IMR-90 (cell line): ENCODE data around the gene PHACTR3. TPM values are rescaled to one million over a fixed set of nuclear protein-coding genes. Genes with fewer than 3 reads are reported as not detected.

Experiments
- ATAC-seq: fragments of 200-7000 bp; cut with Tn5 transposase; 2 replicates; pipeline ENCODE4 v1.9.1; 2020; ENCODE audit warnings: low read depth, mild to moderate bottlenecking, moderate library complexity
- BruUV-seq: library from RNA; stranded (reverse); fragments of 400-500 nt; replicated peaks from 2 replicates; lab custom pipeline; 2021; lab: Mats Ljungman, UMichigan
- CTCF ChIA-PET: fragments of 300-600 bp; formaldehyde crosslinking; extraction: SDS; loops from one replicate; lab custom pipeline; 2021; ENCODE audit warnings: antibody characterized with exemption; lab: Yijun Ruan, JAX
- POLR2A ChIA-PET: fragments of 300-600 bp; sonication (Branson Sonifier 250); formaldehyde crosslinking; loops from one replicate; lab custom pipeline; 2022; ENCODE audit warnings: antibody characterized with exemption; ENCODE audit not compliant: unreplicated experiment; lab: Charles Lee
- DNase-seq: peaks from one replicate; pipeline ENCODE4 v3.0.0; 2013
- H2AFZ ChIP-seq: replicated peaks from 2 replicates; pipeline ENCODE3; 2013; ENCODE audit warnings: low read length, mild to moderate bottlenecking; ENCODE audit not compliant: poor library complexity
- H2AK5ac ChIP-seq: 2 replicates; pipeline ENCODE4 v1.6.1; 2013; ENCODE audit warnings: low read depth, low read length, inconsistent platforms
- H2AK9ac ChIP-seq: replicated peaks from 2 replicates; pipeline ENCODE3; 2013; ENCODE audit warnings: mild to moderate bottlenecking, low read depth, low read length, moderate library complexity; ENCODE audit not compliant: poor library complexity
- H2BK120ac ChIP-seq: 2 replicates; pipeline ENCODE4 v1.6.1; 2013; ENCODE audit warnings: low read depth, low read length, inconsistent platforms
- H2BK15ac ChIP-seq: 3 replicates; pipeline ENCODE4 v1.6.1; 2013; ENCODE audit warnings: low read depth, low read length, inconsistent platforms
- H2BK20ac ChIP-seq: 2 replicates; pipeline ENCODE4 v1.6.1; 2013; ENCODE audit warnings: low read depth, mild to moderate bottlenecking, inconsistent platforms, low read length, moderate library complexity
- H2BK5ac ChIP-seq: 2 replicates; pipeline ENCODE4 v1.6.1; 2013; ENCODE audit warnings: mild to moderate bottlenecking, low read depth, low read length, inconsistent platforms; ENCODE audit not compliant: poor library complexity, severe bottlenecking
- H3K14ac ChIP-seq: replicated peaks from 2 replicates; pipeline ENCODE4 v1.6.1; 2013; ENCODE audit warnings: low read depth, low read length, inconsistent platforms
- H3K18ac ChIP-seq: 2 replicates; pipeline ENCODE4 v1.6.1; 2013; ENCODE audit warnings: low read depth, low read length, control low read depth
- H3K23ac ChIP-seq: 2 replicates; pipeline ENCODE4 v1.6.1; 2013; ENCODE audit warnings: low read depth, low read length, inconsistent platforms
- H3K27ac ChIP-seq: 2 replicates; pipeline ENCODE4 v1.5.1; 2013; ENCODE audit warnings: mild to moderate bottlenecking, control low read depth, low read length; ENCODE audit not compliant: insufficient read depth
- H3K27me3 ChIP-seq: 2 replicates; pipeline ENCODE4 v1.6.1; 2013; ENCODE audit warnings: low read length; ENCODE audit not compliant: control insufficient read depth, insufficient read depth
- H3K36me3 ChIP-seq: 2 replicates; pipeline ENCODE4 v1.6.1; 2013; ENCODE audit warnings: low read length, mixed read lengths; ENCODE audit not compliant: control insufficient read depth, insufficient read depth
- H3K4ac ChIP-seq: 2 replicates; pipeline ENCODE4 v1.6.1; 2013; ENCODE audit warnings: low read depth, low read length, inconsistent platforms
- H3K4me1 ChIP-seq: 2 replicates; pipeline ENCODE4 v1.6.1; 2013; ENCODE audit warnings: low read length, mixed read lengths; ENCODE audit not compliant: control insufficient read depth, insufficient read depth
- H3K4me2 ChIP-seq: 2 replicates; pipeline ENCODE4 v1.6.1; 2013; ENCODE audit warnings: low read depth, mild to moderate bottlenecking, control low read depth, low read length, moderate library complexity
- H3K4me3 ChIP-seq: 2 replicates; pipeline ENCODE4 v1.5.1; 2013; ENCODE audit warnings: low read depth, mild to moderate bottlenecking, control low read depth, low read length, moderate library complexity; ENCODE audit not compliant: insufficient read depth
- H3K56ac ChIP-seq: 2 replicates; pipeline ENCODE4 v1.6.1; 2013; ENCODE audit warnings: low read length, inconsistent platforms; ENCODE audit not compliant: insufficient read depth; ENCODE audit errors: extremely low read depth
- H3K79me1 ChIP-seq, 2 experiments: 2 replicates each; pipeline ENCODE4 v1.6.1; 2013; ENCODE audit warnings: low read length in 2 of 2, inconsistent platforms in 1 of 2, low read depth in 1 of 2
- H3K9ac ChIP-seq: 2 replicates; pipeline ENCODE4 v1.6.1; 2013; ENCODE audit warnings: low read depth, low read length, control low read depth
- H3K9me1 ChIP-seq: 2 replicates; pipeline ENCODE4 v1.6.1; 2013; ENCODE audit warnings: low read length, inconsistent platforms; ENCODE audit not compliant: insufficient read depth
- H3K9me3 ChIP-seq: 2 replicates; pipeline ENCODE4 v1.6.1; 2013; ENCODE audit warnings: low read length; ENCODE audit not compliant: control insufficient read depth, insufficient read depth
- H4K20me1 ChIP-seq: 2 replicates; pipeline ENCODE4 v1.6.1; 2013; ENCODE audit warnings: low read length, inconsistent platforms; ENCODE audit not compliant: insufficient read depth
- H4K5ac ChIP-seq: 2 replicates; pipeline ENCODE4 v1.6.1; 2013; ENCODE audit warnings: mild to moderate bottlenecking, low read depth, low read length, control low read depth
- H4K8ac ChIP-seq, 2 experiments: 2 replicates each; pipeline ENCODE4 v1.6.1; 2013; ENCODE audit warnings: low read depth in 2 of 2, low read length in 2 of 2, control low read depth in 1 of 2, inconsistent platforms in 1 of 2
- H4K91ac ChIP-seq: 2 replicates; pipeline ENCODE4 v1.6.1; 2013; ENCODE audit warnings: low read depth, low read length, inconsistent platforms; ENCODE audit not compliant: insufficient read depth
- CHD1 ChIP-seq: IDR thresholded peaks from 2 replicates; pipeline ENCODE4 v1.6.1; 2012; ENCODE audit warnings: low read depth, low read length, improper control_type of control experiment
- CTCF ChIP-seq: conservative IDR thresholded peaks from 2 replicates; pipeline ENCODE4 v1.5.1; 2012; ENCODE audit warnings: mild to moderate bottlenecking, low read depth, low read length, improper control_type of control experiment
- FOS ChIP-seq: fragments of 150-350 bp; IDR thresholded peaks from 2 replicates; pipeline ENCODE4 v1.6.1; 2016; ENCODE audit warnings: low read depth, low read length
- MAFK ChIP-seq: IDR thresholded peaks from 2 replicates; pipeline ENCODE4 v1.6.1; 2012; ENCODE audit warnings: low read depth, low read length, improper control_type of control experiment
- MAZ ChIP-seq: IDR thresholded peaks from 2 replicates; pipeline ENCODE4 v1.6.1; 2012; ENCODE audit warnings: low read depth, mild to moderate bottlenecking, low read length, improper control_type of control experiment, moderate library complexity, borderline replicate concordance
- MXI1 ChIP-seq: IDR thresholded peaks from 2 replicates; pipeline ENCODE4 v1.6.1; 2012; ENCODE audit warnings: low read depth, mild to moderate bottlenecking, low read length, moderate library complexity, borderline replicate concordance
- NFE2L2 ChIP-seq: fragments of 150-350 bp; IDR thresholded peaks from 2 replicates; pipeline ENCODE4 v1.6.1; 2016; ENCODE audit warnings: low read depth, mild to moderate bottlenecking, low read length
- POLR2A ChIP-seq: IDR thresholded peaks from 2 replicates; pipeline ENCODE4 v1.6.1; 2012; ENCODE audit warnings: mild to moderate bottlenecking, low read depth, low read length
- RAD21 ChIP-seq: IDR thresholded peaks from 2 replicates; pipeline ENCODE4 v1.6.1; 2012; ENCODE audit warnings: low read length, improper control_type of control experiment
- RCOR1 ChIP-seq: IDR thresholded peaks from 2 replicates; pipeline ENCODE4 v1.6.1; 2012; ENCODE audit warnings: mild to moderate bottlenecking, low read length, improper control_type of control experiment; ENCODE audit not compliant: insufficient replicate concordance
- RFX5 ChIP-seq: IDR thresholded peaks from 2 replicates; pipeline ENCODE4 v1.8.0; 2012; ENCODE audit warnings: low read depth, mild to moderate bottlenecking, low read length, moderate library complexity
- SMC3 ChIP-seq: fragments of 150-350 bp; IDR thresholded peaks from 2 replicates; pipeline ENCODE4 v1.6.1; 2016; ENCODE audit warnings: low read depth, mild to moderate bottlenecking, antibody characterized with exemption, low read length, moderate library complexity
- USF2 ChIP-seq: fragments of 150-350 bp; IDR thresholded peaks from 2 replicates; pipeline ENCODE4 v1.6.1; 2017; ENCODE audit warnings: mild to moderate bottlenecking, antibody characterized with exemption, low read length, low read depth
- WGBS, 2 experiments: methylation state at CpG; one replicate each; pipeline versions ENCODE4 v1.1.5 to v1.1.7; 2013; ENCODE audit warnings: missing lambda C conversion rate in 2 of 2; ENCODE audit not compliant: insufficient read length in 1 of 2; ENCODE audit errors: extremely low coverage in 2 of 2; 5-methylcytosine and 5-hydroxymethylcytosine counted together
- dilution Hi-C: fragments of 300-500 bp; cut with HindIII; formaldehyde crosslinking; loops from one replicate; pipeline ENCODE4 v1.14.3; 2018; ENCODE audit warnings: low sequenced_read_pairs; ENCODE audit not compliant: unreplicated experiment
- in situ Hi-C: fragments of 300-500 bp; cut with MboI; formaldehyde crosslinking; loops from 3 replicates; pipeline ENCODE4 v1.14.3; 2019; ENCODE audit warnings: low sequenced_read_pairs, inconsistent platforms, mixed read lengths
- intact Hi-C: fragments of 100-400 bp; cut with micrococcal nuclease; formaldehyde crosslinking; loops from 2 replicates; pipeline ENCODE4 v1.10.0; 2022
- polyA plus RNA-seq, 3 experiments: library from polyadenylated mRNA; depleted of rRNA; stranded (reverse); fragments of >200 nt; gene quantifications; 2 replicates each; pipeline ENCODE4 v1.2.3, GENCODE V29; 2012; ENCODE audit warnings: low replicate concordance in 1 of 3
- total RNA-seq: library from RNA; depleted of rRNA; stranded (reverse); fragments of >200 nt; gene quantifications from 2 replicates; pipeline ENCODE4 v1.2.3, GENCODE V29; 2012
- TF ChIP-seq, protein P1 (sequence below): fragments of 150-350 bp; IDR thresholded peaks from 2 replicates; pipeline ENCODE4 v1.6.1; 2016; ENCODE audit warnings: low read depth, mild to moderate bottlenecking, low read length, moderate library complexity, borderline replicate concordance

The PHACTR3 gene
- total and polyA plus RNA-seq, 2 of the 4 experiments (the other 2 are of a cell fraction): not detected

- Histone ChIP-seq H3K4me1 (no peaks in the 10 kb centered on the region), H4K91ac (no peak overlapping the region), H2BK120ac (no peak overlapping the region), H3K27me3 (no peaks in the 10 kb centered on the region), H3K9me1 (no peaks in the 10 kb centered on the region), H3K4me2 (no peak overlapping the region), H3K14ac (no peak overlapping the region), H2BK20ac (no peak overlapping the region), H3K9ac (no peak overlapping the region), H2BK15ac (no peak overlapping the region), H3K23ac (no peak overlapping the region), H3K18ac (no peak overlapping the region), H3K56ac (no peak overlapping the region), H2AFZ (no peak overlapping the region), H3K36me3 (no peaks in the 10 kb centered on the region), H3K4me3 (no peak overlapping the region), H2BK5ac (no peak overlapping the region), H4K8ac (no peak overlapping the region), H4K20me1 (no peaks in the 10 kb centered on the region), H3K27ac (no peak overlapping the region), H3K9me3 (peaks cover 16% of the 10 kb centered on the region; the same call in 1 of the 2 replicates), H3K4ac (no peak overlapping the region), H3K79me1 (no peaks in the 10 kb centered on the region), H2AK5ac (no peak overlapping the region), H4K5ac (no peak overlapping the region), H2AK9ac (no peak overlapping the region)
- intact Hi-C loops (no loop called here), dilution Hi-C loops (no loop called here), in situ Hi-C loops (no loop called here)
- ChIA-PET POLR2A (no interaction called here), CTCF (no interaction called here)
- no TSS peak for BruUV-seq
- TF ChIP-seq MAZ (no peak), CHD1 (no peak), POLR2A (no peak), CTCF (no peak), USF2 (no peak), RFX5 (no peak), SMC3 (no peak), RAD21 (no peak), FOS (no peak), RCOR1 (no peak), NFE2L2 (no peak), MXI1 (no peak), MAFK (no peak)
- TF ChIP-seq, protein P1, sequence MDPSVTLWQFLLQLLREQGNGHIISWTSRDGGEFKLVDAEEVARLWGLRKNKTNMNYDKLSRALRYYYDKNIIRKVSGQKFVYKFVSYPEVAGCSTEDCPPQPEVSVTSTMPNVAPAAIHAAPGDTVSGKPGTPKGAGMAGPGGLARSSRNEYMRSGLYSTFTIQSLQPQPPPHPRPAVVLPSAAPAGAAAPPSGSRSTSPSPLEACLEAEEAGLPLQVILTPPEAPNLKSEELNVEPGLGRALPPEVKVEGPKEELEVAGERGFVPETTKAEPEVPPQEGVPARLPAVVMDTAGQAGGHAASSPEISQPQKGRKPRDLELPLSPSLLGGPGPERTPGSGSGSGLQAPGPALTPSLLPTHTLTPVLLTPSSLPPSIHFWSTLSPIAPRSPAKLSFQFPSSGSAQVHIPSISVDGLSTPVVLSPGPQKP: no peak
- 52% methylated on average over 10 of the region's 16 CpGs; no CpG with 5 or more reads in 1 of the 2 experiments for WGBS, 2 experiments
- ATAC-seq (no peak), DNase-seq (no peak)
Observed at GRCh38 chr20:59737073-59737666, 132.8 kb downstream of the PHACTR3 start.
